ENCODE data around the gene UGT1A3.

Gene UGT1A3

GRCh38 chr2:233799087-233799665 is 70.3 kb downstream of the UGT1A3 start:
- peak; percentile 22 for DNase-seq

- no peak for DNase-seq
These were observed 70.9 kb downstream of the UGT1A3 start for GRCh38 chr2:233799716-233800115.

- DNase-seq = no peak
These were observed 71.4 kb downstream of the UGT1A3 start for GRCh38 chr2:233800208-233800607.

GRCh38 chr2:233801357-233802131 is 72.7 kb downstream of the UGT1A3 start:
- no peak for DNase-seq

GRCh38 chr2:233802132-233802815 is 73.4 kb downstream of the UGT1A3 start:
- no peak for DNase-seq

GRCh38 chr2:233803292-233803911 is 74.6 kb downstream of the UGT1A3 start:
- DNase-seq = no peak

GRCh38 chr2:233803994-233804393 is 75.2 kb downstream of the UGT1A3 start:
- no peak for DNase-seq

GRCh38 chr2:233807215-233807865 is 78.5 kb downstream of the UGT1A3 start:
- DNase-seq = no peak

GRCh38 chr2:233807966-233808935 is 79.4 kb downstream of the UGT1A3 start:
- no peak for DNase-seq

GRCh38 chr2:233810385-233810784 is 81.5 kb downstream of the UGT1A3 start:
- DNase-seq = no peak

GRCh38 chr2:233811087-233811486 is 82.2 kb downstream of the UGT1A3 start:
- DNase-seq = no peak

- no peak for DNase-seq
These were observed 82.9 kb downstream of the UGT1A3 start for GRCh38 chr2:233811732-233812131.

GRCh38 chr2:233813236-233814055 is 84.6 kb downstream of the UGT1A3 start:
- no peak for DNase-seq

- DNase-seq = no peak
These were observed 85.4 kb downstream of the UGT1A3 start for GRCh38 chr2:233814056-233814835.

GRCh38 chr2:233815861-233816260 is 87.0 kb downstream of the UGT1A3 start:
- no peak for DNase-seq

- no peak for DNase-seq
These were observed 87.5 kb downstream of the UGT1A3 start for GRCh38 chr2:233816334-233816733.

- DNase-seq = no peak
These were observed 87.9 kb downstream of the UGT1A3 start for GRCh38 chr2:233816771-233817170.

GRCh38 chr2:233817361-233817911 is 88.6 kb downstream of the UGT1A3 start:
- no peak for DNase-seq

GRCh38 chr2:233817995-233818638 is 89.3 kb downstream of the UGT1A3 start:
- DNase-seq = no peak
